ENCODE data around the gene ATE1. TPM values are rescaled to one million over a fixed set of nuclear protein-coding genes. Genes with fewer than 3 reads are reported as not detected.

ATE1 gene
- total and polyA plus RNA-seq, 9 donors: 8.9 to 36.6 (median 31.2) TPM

GRCh38 chr10:121880895-121881294, 46.9 kb downstream of the ATE1 start:
- DNase-seq: no peak
- intact Hi-C loops (cut with DNase I): no loop called here
- Histone ChIP-seq H3K4me1 (ENCODE audit: insufficient read depth) (no peaks in the 10 kb centered on the region), H3K27me3 (no peaks in the 10 kb centered on the region), H3K27ac (no peak overlapping the region), H3K9me3 (no peaks in the 10 kb centered on the region), H3K4me3 (no peak overlapping the region), H3K36me3 (no peaks in the 10 kb centered on the region)
- TF ChIP-seq CTCF (IDR thresholded peaks at IDR 0.05) (no peak), POLR2A (IDR thresholded peaks at IDR 0.05) (no peak), EP300 (IDR thresholded peaks at IDR 0.05) (no peak)

DNA sequence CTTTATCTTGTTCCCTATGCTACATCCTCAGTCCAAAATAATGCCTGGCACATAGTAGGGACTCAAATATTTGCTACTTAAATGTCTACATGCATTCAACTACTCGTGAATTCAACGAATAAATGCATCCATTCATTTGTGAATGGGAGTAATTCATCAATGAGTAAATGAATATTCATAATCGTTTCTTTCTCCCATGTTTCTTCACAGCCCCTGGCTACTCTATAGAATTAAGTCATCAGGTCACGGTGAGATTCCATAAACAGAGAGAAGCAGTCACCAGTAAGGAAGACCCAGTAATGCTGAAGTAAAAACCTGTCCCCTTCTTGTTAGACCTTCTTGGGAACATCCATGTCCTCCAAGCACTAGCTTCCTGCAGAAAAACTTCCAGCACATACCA, 48.4 kb downstream of the ATE1 start:
- no peak overlapping the region for H3K27ac ChIP-seq
- 93 to 97% (median 97%) methylated on average over 4 of the region's 4 CpGs for WGBS, 3 donors
- intact Hi-C loops (cut with DNase I): no loop called here

GRCh38 chr10:121873236-121873635, 54.6 kb downstream of the ATE1 start:
- no peak overlapping the region for H3K4me3 ChIP-seq
- H3K36me3 ChIP-seq: no peaks in the 10 kb centered on the region
- no peaks in the 10 kb centered on the region for H3K27me3 ChIP-seq
- WGBS, 3 donors: 81 to 82% (median 81%) methylated on average over 3 of the region's 3 CpGs
- no peak for TF ChIP-seq POLR2A (IDR thresholded peaks at IDR 0.05)
- TF ChIP-seq EP300 (IDR thresholded peaks at IDR 0.05): no peak
- TF ChIP-seq CTCF (IDR thresholded peaks at IDR 0.05): no peak
- H3K27ac ChIP-seq: no peak overlapping the region
- intact Hi-C loops (cut with DNase I): no loop called here
- H3K9me3 ChIP-seq: no peaks in the 10 kb centered on the region
- H3K4me1 ChIP-seq (ENCODE audit: insufficient read depth): no peaks in the 10 kb centered on the region
- DNase-seq: no peak

More for the DNA sequence above, 48.4 kb downstream of the ATE1 start:
- DNase-seq: no peak
- no peak overlapping the region for H3K4me3 ChIP-seq
- no peaks in the 10 kb centered on the region for H3K36me3 ChIP-seq
- no peaks in the 10 kb centered on the region for H3K9me3 ChIP-seq
- no peak for TF ChIP-seq POLR2A (IDR thresholded peaks at IDR 0.05)
- TF ChIP-seq EP300 (IDR thresholded peaks at IDR 0.05): no peak
- no peak for TF ChIP-seq CTCF (IDR thresholded peaks at IDR 0.05)
- H3K4me1 ChIP-seq (ENCODE audit: insufficient read depth): no peaks in the 10 kb centered on the region
- H3K27me3 ChIP-seq: no peaks in the 10 kb centered on the region

- Histone ChIP-seq H3K9me3 (no peaks in the 10 kb centered on the region), H3K27ac (no peak overlapping the region), H3K4me3 (no peak overlapping the region), H3K4me1 (ENCODE audit: insufficient read depth) (no peaks in the 10 kb centered on the region), H3K27me3 (no peaks in the 10 kb centered on the region), H3K36me3 (no peaks in the 10 kb centered on the region)
- TF ChIP-seq POLR2A (IDR thresholded peaks at IDR 0.05): no peak
- no peak for TF ChIP-seq EP300 (IDR thresholded peaks at IDR 0.05)
- TF ChIP-seq CTCF (IDR thresholded peaks at IDR 0.05): no peak
- intact Hi-C loops (cut with DNase I): no loop called here
- no peak for DNase-seq
- 96 to 100% (median 96%) methylated on average over 1 of the region's 1 CpG for WGBS, 3 donors
Measured at GRCh38 chr10:121870413-121870812, 57.4 kb downstream of the ATE1 start.

DNA sequence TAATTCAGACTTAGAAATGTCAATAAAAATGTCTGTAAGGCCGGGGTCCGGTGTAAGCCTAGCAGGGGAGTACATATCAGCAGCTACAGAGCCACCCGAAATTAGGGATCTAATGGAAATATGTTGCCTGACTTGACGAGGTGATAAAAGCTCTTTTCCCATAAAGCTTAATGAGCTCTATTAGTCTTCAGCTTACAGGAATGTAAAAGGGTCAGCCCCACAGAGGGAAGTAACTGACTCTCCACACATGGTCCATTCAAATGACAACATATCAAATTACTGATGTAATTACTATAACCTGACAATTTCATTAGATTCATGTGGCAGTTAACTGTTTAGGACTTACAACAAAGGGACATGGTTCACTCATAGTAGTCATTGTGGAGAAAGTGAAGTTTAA, 62.3 kb downstream of the ATE1 start:
- intact Hi-C loops (cut with DNase I): no loop called here
- H3K36me3 ChIP-seq: no peaks in the 10 kb centered on the region
- 88 to 90% (median 89%) methylated on average over 4 of the region's 4 CpGs for WGBS, 3 donors
- TF ChIP-seq POLR2A (IDR thresholded peaks at IDR 0.05) (no peak), CTCF (IDR thresholded peaks at IDR 0.05) (no peak)
- no peaks in the 10 kb centered on the region for H3K9me3 ChIP-seq
- H3K4me3 ChIP-seq: no peak overlapping the region
- DNase-seq: no peak
- no peaks in the 10 kb centered on the region for H3K27me3 ChIP-seq
- no peaks in the 10 kb centered on the region for H3K4me1 ChIP-seq (ENCODE audit: insufficient read depth)
- no peak overlapping the region for H3K27ac ChIP-seq
